ENCODE measurements around the gene MOB3B. TPM values are rescaled to one million over a fixed set of nuclear protein-coding genes. Genes with fewer than 3 reads are reported as not detected.

MOB3B gene
- total and polyA plus RNA-seq, 2 donors (not counting 1 experiment from before 2014, with no cell fraction given), result under 0.01 to 0.15 TPM

- TF ChIP-seq EZH2 (IDR thresholded peaks at IDR 0.05; ENCODE audit: low read length, missing control alignments) (no peak), CTCF (conservative IDR thresholded peaks at IDR 0.05 in 1 of 2, IDR thresholded peaks at IDR 0.05 in 1 of 2; ENCODE audit: low read depth in 1 of 2, low read length in 2 of 2) (no peak)
- Histone ChIP-seq H3K79me2 (ENCODE audit: control insufficient read depth, insufficient read depth, low read length) (no peaks in the 10 kb centered on the region), H3K27ac (ENCODE audit: insufficient read depth, low read length) (no peak overlapping the region), H3K27me3 (ENCODE audit: control insufficient read depth, insufficient read depth, low read length) (no peaks in the 10 kb centered on the region), H3K9me3 (ENCODE audit: control insufficient read depth, insufficient read depth, low read depth, low read length) (no peaks in the 10 kb centered on the region), H2AFZ (ENCODE audit: low read length) (no peak overlapping the region), H3K4me1 (ENCODE audit: control insufficient read depth, extremely low read depth, insufficient read depth, low read length) (no peaks in the 10 kb centered on the region), H3K4me3 (replicated peaks in 1 of 4; ENCODE audit: control extremely low read depth in 1 of 4, insufficient read depth in 1 of 4, low read depth in 3 of 4, low read length in 4 of 4) (no peak overlapping the region), H3K9ac (ENCODE audit: insufficient read depth, low read length) (no peak overlapping the region), H3K36me3 (ENCODE audit: control insufficient read depth, insufficient read depth, low read length) (no peaks in the 10 kb centered on the region), H4K20me1 (ENCODE audit: control insufficient read depth, extremely low read depth, insufficient read depth, low read length) (no peaks in the 10 kb centered on the region), H3K4me2 (ENCODE audit: extremely low read depth, insufficient read depth, low read length) (no peak overlapping the region)
- no peak for DNase-seq (ENCODE audit: low read depth in 2 of 2)
These were observed 134.1 kb downstream of the MOB3B start for GRCh38 chr9:27395484-27395921.

DNA sequence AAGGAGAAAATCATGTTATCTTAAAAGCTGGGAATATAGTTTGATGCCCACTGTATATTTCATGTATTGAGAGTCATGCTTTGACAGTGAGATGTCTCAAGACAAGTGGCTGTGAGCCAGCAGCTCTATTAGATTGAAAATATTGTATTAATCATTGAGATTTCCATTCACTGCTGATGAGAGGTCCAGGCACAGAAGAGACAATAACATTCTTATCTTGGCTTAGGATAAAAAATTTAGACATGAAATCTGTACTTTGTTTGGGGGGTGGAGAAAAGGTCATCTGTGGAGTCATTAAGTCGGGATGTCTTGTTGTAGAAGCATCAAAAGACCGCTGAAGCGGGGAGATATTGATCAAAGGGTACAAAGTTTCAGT, 134.8 kb downstream of the MOB3B start:
- Histone ChIP-seq H3K9me3 (ENCODE audit: control insufficient read depth, insufficient read depth, low read depth, low read length) (no peaks in the 10 kb centered on the region), H3K4me1 (ENCODE audit: control insufficient read depth, extremely low read depth, insufficient read depth, low read length) (no peaks in the 10 kb centered on the region), H3K4me2 (ENCODE audit: extremely low read depth, insufficient read depth, low read length) (no peak overlapping the region), H3K4me3 (replicated peaks in 1 of 4; ENCODE audit: control extremely low read depth in 1 of 4, insufficient read depth in 1 of 4, low read depth in 3 of 4, low read length in 4 of 4) (no peak overlapping the region), H3K27me3 (ENCODE audit: control insufficient read depth, insufficient read depth, low read length) (no peaks in the 10 kb centered on the region), H4K20me1 (ENCODE audit: control insufficient read depth, extremely low read depth, insufficient read depth, low read length) (no peaks in the 10 kb centered on the region), H3K27ac (ENCODE audit: insufficient read depth, low read length) (no peak overlapping the region), H3K9ac (ENCODE audit: insufficient read depth, low read length) (no peak overlapping the region), H3K79me2 (ENCODE audit: control insufficient read depth, insufficient read depth, low read length) (no peaks in the 10 kb centered on the region), H2AFZ (ENCODE audit: low read length) (no peak overlapping the region), H3K36me3 (ENCODE audit: control insufficient read depth, insufficient read depth, low read length) (no peaks in the 10 kb centered on the region)
- no peak for TF ChIP-seq CTCF (conservative IDR thresholded peaks at IDR 0.05 in 1 of 2, IDR thresholded peaks at IDR 0.05 in 1 of 2; ENCODE audit: low read depth in 1 of 2, low read length in 2 of 2)
- TF ChIP-seq EZH2 (IDR thresholded peaks at IDR 0.05; ENCODE audit: low read length, missing control alignments), result no peak
- no peak for DNase-seq (ENCODE audit: low read depth in 2 of 2)

GRCh38 chr9:27394154-27394825, 135.3 kb downstream of the MOB3B start:
- peak in 1 of 2 donors; percentile 7 for DNase-seq (ENCODE audit: low read depth in 2 of 2)
- no peaks in the 10 kb centered on the region for H4K20me1 ChIP-seq (ENCODE audit: control insufficient read depth, extremely low read depth, insufficient read depth, low read length)
- no peak overlapping the region for H3K4me2 ChIP-seq (ENCODE audit: extremely low read depth, insufficient read depth, low read length)
- no peaks in the 10 kb centered on the region for H3K4me1 ChIP-seq (ENCODE audit: control insufficient read depth, extremely low read depth, insufficient read depth, low read length)
- no peaks in the 10 kb centered on the region for H3K9me3 ChIP-seq (ENCODE audit: control insufficient read depth, insufficient read depth, low read depth, low read length)
- no peaks in the 10 kb centered on the region for H3K79me2 ChIP-seq (ENCODE audit: control insufficient read depth, insufficient read depth, low read length)
- TF ChIP-seq CTCF (conservative IDR thresholded peaks at IDR 0.05 in 1 of 2, IDR thresholded peaks at IDR 0.05 in 1 of 2; ENCODE audit: low read depth in 1 of 2, low read length in 2 of 2) (no peak), EZH2 (IDR thresholded peaks at IDR 0.05; ENCODE audit: low read length, missing control alignments) (no peak)
- H3K36me3 ChIP-seq (ENCODE audit: control insufficient read depth, insufficient read depth, low read length), result no peaks in the 10 kb centered on the region
- no peak overlapping the region for H3K9ac ChIP-seq (ENCODE audit: insufficient read depth, low read length)
- no peaks in the 10 kb centered on the region for H3K27me3 ChIP-seq (ENCODE audit: control insufficient read depth, insufficient read depth, low read length)
- H3K4me3 ChIP-seq (replicated peaks in 1 of 4; ENCODE audit: control extremely low read depth in 1 of 4, insufficient read depth in 1 of 4, low read depth in 3 of 4, low read length in 4 of 4), result no peak overlapping the region
- H3K27ac ChIP-seq (ENCODE audit: insufficient read depth, low read length), result no peak overlapping the region
- no peak overlapping the region for H2AFZ ChIP-seq (ENCODE audit: low read length)
